H1 (cell line): ENCODE measurements around the gene GPR35. TPM values are rescaled to one million over a fixed set of nuclear protein-coding genes. Genes with fewer than 3 reads are reported as not detected.

Source experiments
- CTCF ChIA-PET: fragments of 300-600 bp; sonication (Branson Sonifier 250); formaldehyde crosslinking; loops from one replicate; lab custom pipeline; 2021; ENCODE audit not compliant: partially characterized antibody; lab: Charles Lee
- POLR2A ChIA-PET: fragments of 300-600 bp; sonication (Branson Sonifier 250); formaldehyde crosslinking; loops from one replicate; lab custom pipeline; 2021; ENCODE audit warnings: inconsistent platforms; ENCODE audit not compliant: partially characterized antibody; lab: Charles Lee
- DNase-seq, 2 experiments: peaks; one replicate each; pipeline versions ENCODE4 v3.0.0 to v3.0.0-alpha.2; 2010 to 2022; ENCODE audit warnings: low spot score in 2 of 2, low read depth in 1 of 2, mixed read lengths in 1 of 2
- FAIRE-seq: peaks from 2 replicates; lab custom pipeline; 2011; peaks lifted over from hg19 to GRCh38; lab: Jason Lieb, UNC
- H2AFZ ChIP-seq: 2 replicates; pipeline ENCODE4 v1.8.1; 2012; ENCODE audit warnings: low read length, inconsistent platforms
- H2AK5ac ChIP-seq: 2 replicates; pipeline ENCODE4 v1.6.1; 2013; ENCODE audit warnings: low read depth, low read length
- H2BK120ac ChIP-seq: replicated peaks from 2 replicates; pipeline ENCODE3; 2013; ENCODE audit warnings: low read depth, low read length, inconsistent platforms
- H2BK12ac ChIP-seq: 2 replicates; pipeline ENCODE4 v1.6.1; 2013; ENCODE audit warnings: low read depth, low read length
- H2BK15ac ChIP-seq: 2 replicates; pipeline ENCODE4 v1.6.1; 2013; ENCODE audit warnings: low read length
- H2BK20ac ChIP-seq: 2 replicates; pipeline ENCODE4 v1.6.1; 2013; ENCODE audit warnings: low read length
- H2BK5ac ChIP-seq: 2 replicates; pipeline ENCODE4 v1.6.1; 2013; ENCODE audit warnings: low read depth, low read length
- H3K14ac ChIP-seq: 2 replicates; pipeline ENCODE4 v1.6.1; 2013; ENCODE audit warnings: inconsistent platforms; ENCODE audit not compliant: insufficient read length
- H3K18ac ChIP-seq: 2 replicates; pipeline ENCODE4 v1.6.1; 2013; ENCODE audit warnings: low read length; ENCODE audit errors: extremely low read depth
- H3K23ac ChIP-seq: 2 replicates; pipeline ENCODE4 v1.6.1; 2013; ENCODE audit warnings: inconsistent platforms; ENCODE audit not compliant: insufficient read length
- H3K23me2 ChIP-seq: 2 replicates; pipeline ENCODE4 v1.6.1; 2013; ENCODE audit warnings: low read depth, low read length
- H3K27ac ChIP-seq: 2 replicates; pipeline ENCODE4 v1.6.1; 2011; ENCODE audit warnings: low read depth, low read length, inconsistent platforms
- H3K27me3 ChIP-seq, 4 experiments: replicated peaks in 1 of 4; 1 replicate in 1 of 4; 2 replicates in 3 of 4; pipeline versions ENCODE4 v1.6.1 to v1.8.1; 2011 to 2013; ENCODE audit warnings: low read length in 3 of 4, mild to moderate bottlenecking in 3 of 4, inconsistent platforms in 2 of 4, mixed read lengths in 2 of 4, moderate library complexity in 1 of 4; ENCODE audit not compliant: control insufficient read depth in 3 of 4, insufficient read depth in 3 of 4; ENCODE audit errors: extremely low read depth in 1 of 4
- H3K36me3 ChIP-seq, 4 experiments: 2 replicates each; pipeline versions ENCODE4 v1.6.1 to v1.8.1; 2011 to 2013; ENCODE audit warnings: mild to moderate bottlenecking in 4 of 4, low read length in 3 of 4, moderate library complexity in 2 of 4, control low read depth in 1 of 4, inconsistent platforms in 1 of 4; ENCODE audit not compliant: insufficient read depth in 4 of 4, control insufficient read depth in 2 of 4
- H3K4ac ChIP-seq: replicated peaks from 2 replicates; pipeline ENCODE3; 2013; ENCODE audit warnings: low read length, low read depth, mixed read lengths, inconsistent platforms; ENCODE audit not compliant: insufficient read length
- H3K4me1 ChIP-seq, 4 experiments: replicated peaks in 1 of 4; 1 replicate in 1 of 4; 2 replicates in 3 of 4; pipeline versions ENCODE4 v1.6.1 to v1.8.1; 2011 to 2013; ENCODE audit warnings: low read length in 3 of 4, inconsistent platforms in 2 of 4, mixed read lengths in 1 of 4; ENCODE audit not compliant: insufficient read depth in 4 of 4, control insufficient read depth in 3 of 4
- H3K4me2 ChIP-seq, 2 experiments: 2 replicates each; pipeline versions ENCODE4 v1.6.1 to v1.8.1; 2011 to 2013; ENCODE audit warnings: low read depth in 2 of 2, low read length in 2 of 2, control low read depth in 1 of 2, inconsistent platforms in 1 of 2, mild to moderate bottlenecking in 1 of 2; ENCODE audit not compliant: insufficient read depth in 1 of 2
- H3K4me3 ChIP-seq, 4 experiments: fragments of 200-600, 300-600 bp in 1 of 4; sonication (generic), shearing (Covaris generic), sonication (Bioruptor Twin) in 1 of 4; 2 replicates each; pipeline versions ENCODE4 v1.5.1 to v1.8.1; 2011 to 2016; ENCODE audit warnings: low read length in 4 of 4, low read depth in 3 of 4, control low read depth in 2 of 4, inconsistent platforms in 2 of 4, mild to moderate bottlenecking in 2 of 4, mixed read lengths in 1 of 4, moderate library complexity in 1 of 4; ENCODE audit not compliant: insufficient read depth in 2 of 4; ENCODE audit errors: extremely low read depth in 1 of 4
- H3K56ac ChIP-seq: replicated peaks from 2 replicates; pipeline ENCODE3; 2013; ENCODE audit warnings: low read depth, mild to moderate bottlenecking, mixed read lengths, low read length, inconsistent platforms; ENCODE audit not compliant: insufficient read length
- H3K79me1 ChIP-seq: 2 replicates; pipeline ENCODE4 v1.6.1; 2013; ENCODE audit warnings: low read depth, low read length, control low read depth
- H3K79me2 ChIP-seq, 2 experiments: 2 replicates each; pipeline versions ENCODE4 v1.6.1 to v1.8.1; 2012 to 2013; ENCODE audit warnings: low read length in 2 of 2, mild to moderate bottlenecking in 2 of 2, inconsistent platforms in 1 of 2; ENCODE audit not compliant: insufficient read depth in 2 of 2, control insufficient read depth in 1 of 2
- H3K9ac ChIP-seq, 4 experiments: replicated peaks in 1 of 4; 1 replicate in 1 of 4; 2 replicates in 3 of 4; pipeline versions ENCODE4 v1.6.1 to v1.8.1; 2011 to 2013; ENCODE audit warnings: low read depth in 3 of 4, low read length in 3 of 4, control low read depth in 2 of 4, mild to moderate bottlenecking in 2 of 4, moderate library complexity in 2 of 4, inconsistent platforms in 1 of 4; ENCODE audit errors: extremely low read depth in 1 of 4
- H3K9me3 ChIP-seq, 2 experiments: 2 replicates each; pipeline versions ENCODE4 v1.6.1 to v1.8.1; 2012 to 2013; ENCODE audit warnings: mild to moderate bottlenecking in 2 of 2, moderate library complexity in 2 of 2, control low read depth in 1 of 2, inconsistent platforms in 1 of 2, low read depth in 1 of 2, low read length in 1 of 2, mixed read lengths in 1 of 2; ENCODE audit not compliant: insufficient read depth in 2 of 2
- H4K20me1 ChIP-seq, 2 experiments: replicated peaks in 1 of 2; 2 replicates each; pipeline versions ENCODE3 to v1.8.1; 2011 to 2013; ENCODE audit warnings: inconsistent platforms in 2 of 2, low read length in 2 of 2, mild to moderate bottlenecking in 1 of 2; ENCODE audit not compliant: insufficient read depth in 2 of 2, control insufficient read depth in 1 of 2
- H4K5ac ChIP-seq: 2 replicates; pipeline ENCODE4 v1.6.1; 2013; ENCODE audit warnings: low read length, low read depth, mixed read lengths, inconsistent platforms; ENCODE audit not compliant: insufficient read length
- H4K8ac ChIP-seq: 2 replicates; pipeline ENCODE4 v1.8.0; 2013; ENCODE audit warnings: mild to moderate bottlenecking, moderate library complexity, low read length, inconsistent platforms; ENCODE audit not compliant: insufficient read depth; ENCODE audit errors: extremely low read depth
- H4K91ac ChIP-seq: replicated peaks from 2 replicates; pipeline ENCODE3; 2013; ENCODE audit warnings: low read length, mixed read lengths, inconsistent platforms; ENCODE audit not compliant: insufficient read length
- NANOG ChIP-seq: IDR thresholded peaks from 2 replicates; pipeline ENCODE4 v1.6.1; 2011; ENCODE audit warnings: low read length, low read depth, mild to moderate bottlenecking, inconsistent platforms; ENCODE audit not compliant: insufficient read depth, poor library complexity, severe bottlenecking
- POLR2A ChIP-seq, 2 experiments: IDR thresholded peaks; 1 replicate in 1 of 2; 2 replicates in 1 of 2; pipeline ENCODE4 v1.6.1; 2011; ENCODE audit warnings: low read depth in 2 of 2, low read length in 2 of 2, mild to moderate bottlenecking in 2 of 2; ENCODE audit errors: control extremely low read depth in 1 of 2
- SP1 ChIP-seq: IDR thresholded peaks from 2 replicates; pipeline ENCODE4 v1.6.1; 2011; ENCODE audit warnings: low read depth, low read length
- WGBS, 2 experiments: shearing (Covaris generic) in 1 of 2; methylation state at CpG; one replicate each; pipeline versions ENCODE4 v1.1.6 to v1.1.7; 2013 to 2015; ENCODE audit warnings: low lambda C conversion rate in 2 of 2, mixed read lengths in 2 of 2, inconsistent platforms in 1 of 2, low coverage in 1 of 2, missing lambda C conversion rate in 1 of 2; ENCODE audit not compliant: insufficient replicate concordance in 2 of 2, insufficient coverage in 1 of 2, insufficient read length in 1 of 2; ENCODE audit errors: extremely low coverage in 1 of 2, missing lambda C conversion rate in 1 of 2; 5-methylcytosine and 5-hydroxymethylcytosine counted together
- polyA plus RNA-seq, 7 experiments: library from polyadenylated mRNA; depleted of rRNA in 3 of 7; stranded (reverse) in 5 of 7; unstranded in 2 of 7; fragments of >200 nt in 5 of 7; fragments of 200-250 nt in 2 of 7; gene quantifications; 1 replicate in 5 of 7; 2 replicates in 1 of 7; 4 replicates in 1 of 7; pipeline versions ENCODE4 v1.2.1 to v1.2.3, GENCODE V29; 2011 to 2013; ENCODE audit warnings: missing spikeins in 2 of 7, mixed read lengths in 2 of 7
- total RNA-seq: library from RNA; stranded (reverse); fragmentation: NEBNext Ultra II Directional; extraction: Animal tissue kit (Norgen Biotek cat#: 25700); gene quantifications from 2 replicates; pipeline ENCODE4 v1.2.1, GENCODE V29; 2021

GPR35 gene
- total and polyA plus RNA-seq, 2 of the 8 experiments (the other 6 are each of a cell fraction or from before 2014, with no cell fraction given), result 0.47 TPM; not detected in 1

- Histone ChIP-seq H2BK120ac (no peak overlapping the region), H3K79me1 (peaks cover 19% of the 10 kb centered on the region), H3K23me2 (peaks cover 12% of the 10 kb centered on the region; the same call in 1 of the 2 replicates), H3K27me3 (no peaks in the 10 kb centered on the region), H2AFZ (no peak overlapping the region), H3K9ac (no peak overlapping the region), H2BK15ac (no peak overlapping the region), H3K9me3 (no peaks in the 10 kb centered on the region), H3K14ac (no peak overlapping the region), H2BK12ac (no peak overlapping the region), H3K4me3 (peak overlapping the region in 1 of 4 experiments; percentile 94; a peak in 2 of 8 replicates), H4K20me1 (peaks cover 10 to 33% of the 10 kb centered on the region in 2 experiments), H3K18ac (no peak overlapping the region), H3K27ac (no peak overlapping the region), H4K5ac (no peak overlapping the region), H3K4me1 (peaks cover 0 to 22% (median 11%) of the 10 kb centered on the region in 4 experiments; a peak in 6 of 7 replicates), H3K4me2 (peak overlapping the region; percentile 77 to 95), H3K4ac (no peak overlapping the region), H4K91ac (no peak overlapping the region), H2AK5ac (no peak overlapping the region), H3K79me2 (peaks cover 4 to 44% of the 10 kb centered on the region in 2 experiments; a peak in 3 of 4 replicates), H3K23ac (no peak overlapping the region), H3K36me3 (peaks cover 0 to 4% (median under 1%) of the 10 kb centered on the region in 4 experiments; a peak in 1 of 8 replicates), H2BK20ac (no peak overlapping the region), H3K56ac (no peak overlapping the region), H4K8ac (no peak overlapping the region; the same call in 1 of the 2 replicates), H2BK5ac (no peak overlapping the region)
- WGBS, 2 experiments, result 88% methylated on average over 4 of the region's 4 CpGs; no CpG with 5 or more reads in 1 of the 2 experiments
- DNase-seq (no peak), FAIRE-seq (no peak)
- CTCF ChIA-PET, result interaction anchor here (1.3 kb wide), 1 partner anchor 15 kb away, joined by 4 read pairs; no protein-coding TSS in a partner anchor
- POLR2A ChIA-PET, result interaction anchor here (0.9 to 3.2 kb wide), 3 partner anchors 10 to 23 kb away, joined by 3 to 21 read pairs (median 13); no protein-coding TSS in a partner anchor
- 0 out of 3 replicates have a peak, but pooled peaks of 1 of the 2 experiments have one; percentile 31 for TF ChIP-seq POLR2A (IDR thresholded peaks at IDR 0.05; ENCODE audit: control extremely low read depth in 1 of 2, low read depth in 2 of 2, low read length in 2 of 2)
- no peak for TF ChIP-seq NANOG
- TF ChIP-seq SP1, result no peak
These were observed 40.7 kb upstream of the GPR35 start for GRCh38 chr2:240584486-240585031.
